Smooth muscle cell (in vitro differentiated cells): ENCODE results near the gene LSAMP. TPM values are rescaled to one million over a fixed set of nuclear protein-coding genes. Genes with fewer than 3 reads are reported as not detected.
A peak's percentile ranks its signal among the peaks of the same experiment; 100 is the strongest.
"Not testable (repeated sequence)": the region's sequence is repeated elsewhere in the genome, so short reads cannot be mapped to it uniquely, and the experiment has no call there.

Experiments
- DNase-seq: peaks from one replicate; lab custom pipeline; 2025; ENCODE audit not compliant: unreplicated experiment; lab: John Stamatoyannopoulos, UW
- H2AFZ ChIP-seq: fragments of 200-600 bp; sonication (generic); 2 replicates; pipeline ENCODE4 v1.6.0; 2016; ENCODE audit warnings: antibody characterized with exemption, low read depth, mild to moderate bottlenecking
- H3F3A ChIP-seq: fragments of 200-600 bp; sonication (generic); 2 replicates; pipeline ENCODE4 v1.6.0; 2017; ENCODE audit warnings: antibody characterized with exemption, low read depth
- H3K27ac ChIP-seq: fragments of 200-600 bp; sonication (generic); 2 replicates; pipeline ENCODE4 v1.5.1; 2016; ENCODE audit warnings: low read depth, mild to moderate bottlenecking
- H3K27me3 ChIP-seq: fragments of 200-600 bp; sonication (generic); 2 replicates; pipeline ENCODE4 v1.6.1; 2016; ENCODE audit warnings: low read depth, mild to moderate bottlenecking
- H3K36me3 ChIP-seq: fragments of 200-600 bp; sonication (generic); 2 replicates; pipeline ENCODE4 v1.5.1; 2016; ENCODE audit warnings: low read depth
- H3K4me1 ChIP-seq: fragments of 200-600 bp; sonication (generic); 2 replicates; pipeline ENCODE4 v1.5.1; 2016; ENCODE audit warnings: low read depth
- H3K4me2 ChIP-seq: fragments of 200-600 bp; sonication (generic); 2 replicates; pipeline ENCODE4 v1.6.0; 2016; ENCODE audit warnings: mild to moderate bottlenecking
- H3K4me3 ChIP-seq: fragments of 200-600 bp; sonication (generic); 2 replicates; pipeline ENCODE4 v1.5.1; 2016; ENCODE audit warnings: mild to moderate bottlenecking
- H3K79me2 ChIP-seq: fragments of 200-600 bp; sonication (generic); 2 replicates; pipeline ENCODE4 v1.6.0; 2016; ENCODE audit warnings: low read depth, mild to moderate bottlenecking
- H3K9ac ChIP-seq: fragments of 200-600 bp; sonication (generic); 2 replicates; pipeline ENCODE4 v1.6.0; 2016; ENCODE audit warnings: low read depth
- H3K9me3 ChIP-seq: fragments of 200-600 bp; sonication (generic); replicated peaks from 2 replicates; pipeline ENCODE4 v1.5.1; 2016; ENCODE audit warnings: low read depth
- H4K20me1 ChIP-seq: fragments of 200-600 bp; sonication (generic); 2 replicates; pipeline ENCODE4 v1.6.0; 2016; ENCODE audit warnings: low read depth
- CTCF ChIP-seq: fragments of 200-600 bp; sonication (generic); IDR thresholded peaks from 2 replicates; pipeline ENCODE4 v1.5.1; 2017; ENCODE audit warnings: borderline replicate concordance, mild to moderate bottlenecking, antibody characterized with exemption; ENCODE audit not compliant: insufficient read depth, poor library complexity, severe bottlenecking
- WGBS: methylation state at CpG from one replicate; pipeline ENCODE4 v1.1.7; 2016; ENCODE audit warnings: low lambda C conversion rate; 5-methylcytosine and 5-hydroxymethylcytosine counted together
- polyA plus RNA-seq: library from polyadenylated mRNA; unstranded; fragments of >200 nt; fragmentation: Nextera tagmentation; extraction: Ambion mirVana; gene quantifications from 2 replicates; pipeline ENCODE4 v1.2.1, GENCODE V29; 2016
- total RNA-seq: library from RNA; depleted of rRNA; stranded (reverse); fragments of >200 nt; gene quantifications from 2 replicates; pipeline ENCODE4 v1.2.3, GENCODE V29; 2014

Gene LSAMP
- total and polyA plus RNA-seq, 2 experiments from 2014 or later: 11.2 to 13.6 TPM

- no peaks in the 10 kb centered on the region for H3K27me3 ChIP-seq
- DNase-seq: peak; percentile 86
- peak; percentile 97 for TF ChIP-seq CTCF
- peak overlapping the region; percentile 92 for H3K27ac ChIP-seq
- H4K20me1 ChIP-seq: no peaks in the 10 kb centered on the region
- H3K36me3 ChIP-seq: no peaks in the 10 kb centered on the region
- WGBS: 1% methylated on average over 62 of the region's 81 CpGs
- no peaks in the 10 kb centered on the region for H3K9me3 ChIP-seq
- H2AFZ ChIP-seq: peak overlapping the region; percentile 84
- H3F3A ChIP-seq: no peaks in the 10 kb centered on the region
- peak overlapping the region; percentile 88 for H3K4me2 ChIP-seq
- H3K4me3 ChIP-seq: peak overlapping the region; percentile 82
- peaks cover 14% of the 10 kb centered on the region for H3K4me1 ChIP-seq
- peak overlapping the region; percentile 90 for H3K9ac ChIP-seq
- H3K79me2 ChIP-seq: no peaks in the 10 kb centered on the region
Measured at GRCh38 chr3:115783938-115784738, 661.1 kb downstream of the LSAMP start.

GRCh38 chr3:115783426-115783825, 661.9 kb downstream of the LSAMP start:
- WGBS: 70% methylated on average over 13 of the region's 13 CpGs
- not testable (repeated sequence) for H3K36me3 ChIP-seq, H4K20me1 ChIP-seq, H3K79me2 ChIP-seq, H3F3A ChIP-seq, H3K9me3 ChIP-seq, H2AFZ ChIP-seq, H3K27me3 ChIP-seq, DNase-seq
- H3K9ac ChIP-seq: peak overlapping the region; percentile 90
- H3K4me1 ChIP-seq: peaks cover 14% of the 10 kb centered on the region
- H3K27ac ChIP-seq: peak overlapping the region; percentile 92
- peak overlapping the region; percentile 82 for H3K4me3 ChIP-seq
- H3K4me2 ChIP-seq: peak overlapping the region; percentile 88

- no peaks in the 10 kb centered on the region for H4K20me1 ChIP-seq
- peaks cover 5% of the 10 kb centered on the region for H3K4me1 ChIP-seq
- no peaks in the 10 kb centered on the region for H3F3A ChIP-seq
- H3K27ac ChIP-seq: no peak overlapping the region
- TF ChIP-seq CTCF: no peak
- no peak for DNase-seq
- no peak overlapping the region for H3K9ac ChIP-seq
- H3K36me3 ChIP-seq: no peaks in the 10 kb centered on the region
- H3K9me3 ChIP-seq: no peaks in the 10 kb centered on the region
- 88% methylated on average over 2 of the region's 2 CpGs for WGBS
- H2AFZ ChIP-seq: no peak overlapping the region
- no peak overlapping the region for H3K4me2 ChIP-seq
- H3K27me3 ChIP-seq: no peaks in the 10 kb centered on the region
- H3K79me2 ChIP-seq: no peaks in the 10 kb centered on the region
- no peak overlapping the region for H3K4me3 ChIP-seq
Measured at GRCh38 chr3:115779011-115779410, 666.3 kb downstream of the LSAMP start.

- H3K4me3 ChIP-seq: no peak overlapping the region
- WGBS: 75% methylated on average over 1 of the region's 1 CpG
- no peaks in the 10 kb centered on the region for H3K4me1 ChIP-seq
- no peaks in the 10 kb centered on the region for H3K36me3 ChIP-seq
- H3K9me3 ChIP-seq: no peaks in the 10 kb centered on the region
- H3K27ac ChIP-seq: no peak overlapping the region
- no peak for DNase-seq
- H2AFZ ChIP-seq: no peak overlapping the region
- no peaks in the 10 kb centered on the region for H3K27me3 ChIP-seq
- no peaks in the 10 kb centered on the region for H3K79me2 ChIP-seq
- H3K4me2 ChIP-seq: no peak overlapping the region
- H3K9ac ChIP-seq: no peak overlapping the region
- no peak for TF ChIP-seq CTCF
- no peaks in the 10 kb centered on the region for H3F3A ChIP-seq
- H4K20me1 ChIP-seq: no peaks in the 10 kb centered on the region
Measured at GRCh38 chr3:115772951-115773350, 672.3 kb downstream of the LSAMP start.
